ENCODE data around the gene NR3C2.

The NR3C2 gene

DNA sequence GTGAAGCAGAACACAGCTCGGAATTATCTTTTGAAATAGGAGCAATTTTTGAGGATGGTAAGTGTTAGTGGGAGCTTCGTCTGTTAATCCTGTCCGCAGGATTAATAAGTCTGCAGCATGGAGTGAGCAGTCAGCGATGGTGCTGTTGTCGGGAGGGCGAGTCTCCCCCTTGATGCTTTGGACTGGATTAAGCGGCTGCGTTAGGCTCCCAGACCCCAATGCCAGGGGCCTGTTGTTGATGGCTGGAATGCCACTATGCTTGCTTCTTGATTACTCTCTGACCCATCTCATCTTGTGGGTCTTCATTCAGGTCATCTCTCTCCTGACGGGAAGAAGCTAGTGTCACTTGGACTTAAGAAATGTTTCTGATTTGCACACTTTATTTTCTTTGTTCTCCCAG, 377.8 kb downstream of the NR3C2 start:
- peaks cover 9% of the 10 kb centered on the region; the same call in 1 of the 2 replicates for H3K36me3 ChIP-seq (ENCODE audit: insufficient read depth)

DNA sequence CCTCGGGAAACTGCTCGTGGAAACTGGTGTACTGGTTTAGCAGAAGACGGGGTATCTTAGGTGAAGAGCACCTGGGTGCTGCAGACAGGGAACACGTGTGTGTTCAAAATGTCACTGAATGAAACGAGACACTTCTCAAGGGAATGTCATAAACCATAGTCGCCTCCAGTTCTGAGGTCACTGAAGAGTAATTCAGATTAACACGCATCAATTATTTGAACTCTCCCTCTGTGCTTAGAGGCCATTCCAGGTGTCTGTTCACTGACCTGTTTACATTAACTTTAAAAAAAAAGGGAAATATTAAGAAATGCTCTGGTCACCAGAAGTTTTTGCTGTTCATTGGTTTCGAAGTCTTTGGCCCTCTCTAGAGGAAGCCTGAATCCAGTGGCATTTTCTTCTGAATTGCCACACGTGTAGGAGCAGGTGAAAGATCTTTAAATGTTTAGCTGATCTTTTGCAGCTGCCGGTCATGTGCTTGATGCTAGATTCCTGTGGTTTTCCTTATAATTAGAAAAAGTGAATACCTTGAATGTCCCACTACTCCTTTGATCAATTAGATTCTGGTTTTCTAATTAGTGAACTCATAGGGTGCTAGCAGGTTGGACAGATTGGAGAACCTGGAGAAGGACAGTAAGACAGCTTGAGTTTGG, 379.8 kb downstream of the NR3C2 start:
- Histone ChIP-seq H3K9ac (no peak overlapping the region), H4K20me1 (ENCODE audit: insufficient read depth) (no peaks in the 10 kb centered on the region; the same call in 1 of the 2 replicates), H3K4me3 (IDR thresholded peaks at IDR 0.05; ENCODE audit: insufficient read depth, low read depth, low read length) (no peak overlapping the region), H3K4me2 (no peak overlapping the region), H3K27ac (no peak overlapping the region), H3K36me3 (ENCODE audit: insufficient read depth) (peaks cover 9% of the 10 kb centered on the region; the same call in 1 of the 2 replicates), H3K4me1 (ENCODE audit: low read depth, poor library complexity, severe bottlenecking) (no peaks in the 10 kb centered on the region), H3K27me3 (ENCODE audit: insufficient read depth, low read depth) (no peaks in the 10 kb centered on the region), H3K79me2 (ENCODE audit: insufficient read depth, low read depth) (no peaks in the 10 kb centered on the region), H2AFZ (ENCODE audit: low read depth) (no peak overlapping the region)
- TF ChIP-seq CTCF (conservative IDR thresholded peaks at IDR 0.05; ENCODE audit: low read depth, low read length), result no peak

More for the DNA sequence above, 377.8 kb downstream of the NR3C2 start:
- no peak overlapping the region for H3K27ac ChIP-seq
- TF ChIP-seq CTCF (conservative IDR thresholded peaks at IDR 0.05; ENCODE audit: low read depth, low read length), result no peak
- H3K4me2 ChIP-seq, result no peak overlapping the region
- no peaks in the 10 kb centered on the region for H3K27me3 ChIP-seq (ENCODE audit: insufficient read depth, low read depth)
- no peaks in the 10 kb centered on the region for H3K4me1 ChIP-seq (ENCODE audit: low read depth, poor library complexity, severe bottlenecking)
- no peak overlapping the region for H2AFZ ChIP-seq (ENCODE audit: low read depth)
- no peaks in the 10 kb centered on the region for H3K79me2 ChIP-seq (ENCODE audit: insufficient read depth, low read depth)
- no peak overlapping the region for H3K4me3 ChIP-seq (IDR thresholded peaks at IDR 0.05; ENCODE audit: insufficient read depth, low read depth, low read length)
- H4K20me1 ChIP-seq (ENCODE audit: insufficient read depth), result no peaks in the 10 kb centered on the region
- H3K9ac ChIP-seq, result no peak overlapping the region

GRCh38 chr4:148061795-148062194, 380.4 kb downstream of the NR3C2 start:
- Histone ChIP-seq H3K27ac (no peak overlapping the region), H3K4me2 (no peak overlapping the region), H3K27me3 (ENCODE audit: insufficient read depth, low read depth) (no peaks in the 10 kb centered on the region), H3K4me3 (IDR thresholded peaks at IDR 0.05; ENCODE audit: insufficient read depth, low read depth, low read length) (no peak overlapping the region), H3K36me3 (ENCODE audit: insufficient read depth) (peaks cover 9% of the 10 kb centered on the region; the same call in 1 of the 2 replicates), H4K20me1 (ENCODE audit: insufficient read depth) (no peaks in the 10 kb centered on the region; the same call in 1 of the 2 replicates), H3K79me2 (ENCODE audit: insufficient read depth, low read depth) (no peaks in the 10 kb centered on the region), H3K4me1 (ENCODE audit: low read depth, poor library complexity, severe bottlenecking) (peaks cover 2% of the 10 kb centered on the region), H2AFZ (ENCODE audit: low read depth) (no peak overlapping the region), H3K9ac (no peak overlapping the region)
- TF ChIP-seq CTCF (conservative IDR thresholded peaks at IDR 0.05; ENCODE audit: low read depth, low read length), result no peak

DNA sequence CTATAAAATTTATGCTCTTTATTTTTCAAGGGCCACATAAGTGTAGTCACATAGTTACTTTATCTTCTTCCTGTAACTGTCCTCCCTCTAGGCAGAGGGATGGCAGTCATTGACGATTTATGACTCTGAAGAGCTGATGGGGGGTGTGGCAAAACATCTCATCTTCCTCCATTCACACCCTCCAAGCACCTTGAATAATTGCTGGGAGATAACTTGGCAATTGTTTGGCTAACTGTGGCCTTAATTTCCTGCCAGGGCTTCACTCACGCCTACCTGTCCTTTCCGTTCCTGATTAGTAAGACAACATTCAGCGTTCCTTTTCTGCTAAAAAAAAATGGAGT, 381.1 kb downstream of the NR3C2 start:
- H3K27me3 ChIP-seq (ENCODE audit: insufficient read depth, low read depth), result no peaks in the 10 kb centered on the region
- no peak overlapping the region for H3K4me3 ChIP-seq (IDR thresholded peaks at IDR 0.05; ENCODE audit: insufficient read depth, low read depth, low read length)
- TF ChIP-seq CTCF (conservative IDR thresholded peaks at IDR 0.05; ENCODE audit: low read depth, low read length), result no peak
- peaks cover 6% of the 10 kb centered on the region for H3K4me1 ChIP-seq (ENCODE audit: low read depth, poor library complexity, severe bottlenecking)
- H4K20me1 ChIP-seq (ENCODE audit: insufficient read depth), result no peaks in the 10 kb centered on the region; the same call in 1 of the 2 replicates
- H3K27ac ChIP-seq, result no peak overlapping the region
- no peaks in the 10 kb centered on the region for H3K79me2 ChIP-seq (ENCODE audit: insufficient read depth, low read depth)
- no peak overlapping the region for H3K4me2 ChIP-seq
- peaks cover 9% of the 10 kb centered on the region; the same call in 1 of the 2 replicates for H3K36me3 ChIP-seq (ENCODE audit: insufficient read depth)
- H2AFZ ChIP-seq (ENCODE audit: low read depth), result no peak overlapping the region
- H3K9ac ChIP-seq, result no peak overlapping the region

Measured in KMS-11 (cell line).